ENCODE data around the gene PIP5K1C. TPM values are rescaled to one million over a fixed set of nuclear protein-coding genes. Genes with fewer than 3 reads are reported as not detected.

The PIP5K1C gene
- total and polyA plus RNA-seq, 9 of the 15 experiments (the other 6 are each of a cell fraction or from before 2014, with no cell fraction given) = 0.38 to 22.1 (median 4.1) TPM

DNA sequence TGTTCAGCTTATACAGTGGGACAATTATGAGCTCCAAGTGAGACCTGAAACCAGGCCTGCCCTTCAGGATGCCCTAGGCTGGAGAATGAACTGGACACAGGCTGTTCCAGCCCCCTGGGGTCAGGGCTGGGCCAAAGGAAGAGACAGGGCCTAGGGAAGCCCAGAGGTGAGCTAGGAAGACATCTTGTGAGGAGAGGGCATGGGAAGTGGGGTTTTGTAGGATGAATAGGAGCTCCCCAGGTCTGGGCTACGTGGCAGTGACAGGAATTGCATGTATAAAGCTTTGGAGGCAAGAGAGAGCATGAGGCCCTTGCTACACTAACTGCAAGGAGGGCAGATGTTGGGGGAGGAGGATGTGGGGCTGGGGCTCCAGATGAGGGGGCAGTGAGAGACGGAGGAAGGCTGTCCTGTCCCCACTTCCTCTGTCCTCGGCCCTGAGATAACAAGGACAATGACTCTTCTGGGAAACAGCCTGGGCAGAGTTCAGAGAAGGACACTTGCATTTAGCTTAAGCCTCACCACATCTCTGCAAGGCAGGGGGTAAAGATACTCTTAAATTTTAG, 92.1 kb downstream of the PIP5K1C start (continued):
- TF ChIP-seq ETV5 (CRISPR knock-in tag; IDR thresholded peaks at IDR 0.05; ENCODE audit: low read depth) = peak; percentile 54; the same call in 1 of the 2 replicates
- no peak for TF ChIP-seq FOXJ3 (CRISPR knock-in tag; IDR thresholded peaks at IDR 0.05)
- TF ChIP-seq, protein P1, sequence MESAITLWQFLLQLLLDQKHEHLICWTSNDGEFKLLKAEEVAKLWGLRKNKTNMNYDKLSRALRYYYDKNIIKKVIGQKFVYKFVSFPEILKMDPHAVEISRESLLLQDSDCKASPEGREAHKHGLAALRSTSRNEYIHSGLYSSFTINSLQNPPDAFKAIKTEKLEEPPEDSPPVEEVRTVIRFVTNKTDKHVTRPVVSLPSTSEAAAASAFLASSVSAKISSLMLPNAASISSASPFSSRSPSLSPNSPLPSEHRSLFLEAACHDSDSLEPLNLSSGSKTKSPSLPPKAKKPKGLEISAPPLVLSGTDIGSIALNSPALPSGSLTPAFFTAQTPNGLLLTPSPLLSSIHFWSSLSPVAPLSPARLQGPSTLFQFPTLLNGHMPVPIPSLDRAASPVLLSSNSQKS (CRISPR knock-in tag; IDR thresholded peaks at IDR 0.05) = no peak
- TF ChIP-seq, protein P2, sequence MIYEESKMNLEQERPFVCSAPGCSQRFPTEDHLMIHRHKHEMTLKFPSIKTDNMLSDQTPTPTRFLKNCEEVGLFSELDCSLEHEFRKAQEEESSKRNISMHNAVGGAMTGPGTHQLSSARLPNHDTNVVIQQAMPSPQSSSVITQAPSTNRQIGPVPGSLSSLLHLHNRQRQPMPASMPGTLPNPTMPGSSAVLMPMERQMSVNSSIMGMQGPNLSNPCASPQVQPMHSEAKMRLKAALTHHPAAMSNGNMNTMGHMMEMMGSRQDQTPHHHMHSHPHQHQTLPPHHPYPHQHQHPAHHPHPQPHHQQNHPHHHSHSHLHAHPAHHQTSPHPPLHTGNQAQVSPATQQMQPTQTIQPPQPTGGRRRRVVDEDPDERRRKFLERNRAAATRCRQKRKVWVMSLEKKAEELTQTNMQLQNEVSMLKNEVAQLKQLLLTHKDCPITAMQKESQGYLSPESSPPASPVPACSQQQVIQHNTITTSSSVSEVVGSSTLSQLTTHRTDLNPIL (CRISPR knock-in tag; IDR thresholded peaks at IDR 0.05) = no peak
- TF ChIP-seq, protein P3, sequence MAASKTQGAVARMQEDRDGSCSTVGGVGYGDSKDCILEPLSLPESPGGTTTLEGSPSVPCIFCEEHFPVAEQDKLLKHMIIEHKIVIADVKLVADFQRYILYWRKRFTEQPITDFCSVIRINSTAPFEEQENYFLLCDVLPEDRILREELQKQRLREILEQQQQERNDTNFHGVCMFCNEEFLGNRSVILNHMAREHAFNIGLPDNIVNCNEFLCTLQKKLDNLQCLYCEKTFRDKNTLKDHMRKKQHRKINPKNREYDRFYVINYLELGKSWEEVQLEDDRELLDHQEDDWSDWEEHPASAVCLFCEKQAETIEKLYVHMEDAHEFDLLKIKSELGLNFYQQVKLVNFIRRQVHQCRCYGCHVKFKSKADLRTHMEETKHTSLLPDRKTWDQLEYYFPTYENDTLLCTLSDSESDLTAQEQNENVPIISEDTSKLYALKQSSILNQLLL (CRISPR knock-in tag; IDR thresholded peaks at IDR 0.05; ENCODE audit: borderline replicate concordance) = no peak
- no peak for TF ChIP-seq SAFB (IDR thresholded peaks at IDR 0.05; ENCODE audit: borderline replicate concordance, low read depth, low read length)
- TF ChIP-seq SIX5 (IDR thresholded peaks at IDR 0.05; ENCODE audit: borderline replicate concordance in 1 of 2, insufficient read depth in 1 of 2, low read depth in 1 of 2, low read length in 2 of 2) = no peak
- no peak for TF ChIP-seq SRSF3 (IDR thresholded peaks at IDR 0.05; ENCODE audit: insufficient read depth, low read length)
- TF ChIP-seq, protein P4, sequence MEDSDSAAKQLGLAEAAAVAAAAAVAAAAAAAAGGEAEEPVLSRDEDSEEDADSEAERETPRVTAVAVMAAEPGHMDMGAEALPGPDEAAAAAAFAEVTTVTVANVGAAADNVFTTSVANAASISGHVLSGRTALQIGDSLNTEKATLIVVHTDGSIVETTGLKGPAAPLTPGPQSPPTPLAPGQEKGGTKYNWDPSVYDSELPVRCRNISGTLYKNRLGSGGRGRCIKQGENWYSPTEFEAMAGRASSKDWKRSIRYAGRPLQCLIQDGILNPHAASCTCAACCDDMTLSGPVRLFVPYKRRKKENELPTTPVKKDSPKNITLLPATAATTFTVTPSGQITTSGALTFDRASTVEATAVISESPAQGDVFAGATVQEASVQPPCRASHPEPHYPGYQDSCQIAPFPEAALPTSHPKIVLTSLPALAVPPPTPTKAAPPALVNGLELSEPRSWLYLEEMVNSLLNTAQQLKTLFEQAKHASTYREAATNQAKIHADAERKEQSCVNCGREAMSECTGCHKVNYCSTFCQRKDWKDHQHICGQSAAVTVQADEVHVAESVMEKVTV (CRISPR knock-in tag; IDR thresholded peaks at IDR 0.05) = no peak
- TF ChIP-seq BCL6 (CRISPR knock-in tag; IDR thresholded peaks at IDR 0.05) = no peak
- TF ChIP-seq, protein P5, sequence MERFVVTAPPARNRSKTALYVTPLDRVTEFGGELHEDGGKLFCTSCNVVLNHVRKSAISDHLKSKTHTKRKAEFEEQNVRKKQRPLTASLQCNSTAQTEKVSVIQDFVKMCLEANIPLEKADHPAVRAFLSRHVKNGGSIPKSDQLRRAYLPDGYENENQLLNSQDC (CRISPR knock-in tag; IDR thresholded peaks at IDR 0.05) = no peak
- TF ChIP-seq, protein P6, sequence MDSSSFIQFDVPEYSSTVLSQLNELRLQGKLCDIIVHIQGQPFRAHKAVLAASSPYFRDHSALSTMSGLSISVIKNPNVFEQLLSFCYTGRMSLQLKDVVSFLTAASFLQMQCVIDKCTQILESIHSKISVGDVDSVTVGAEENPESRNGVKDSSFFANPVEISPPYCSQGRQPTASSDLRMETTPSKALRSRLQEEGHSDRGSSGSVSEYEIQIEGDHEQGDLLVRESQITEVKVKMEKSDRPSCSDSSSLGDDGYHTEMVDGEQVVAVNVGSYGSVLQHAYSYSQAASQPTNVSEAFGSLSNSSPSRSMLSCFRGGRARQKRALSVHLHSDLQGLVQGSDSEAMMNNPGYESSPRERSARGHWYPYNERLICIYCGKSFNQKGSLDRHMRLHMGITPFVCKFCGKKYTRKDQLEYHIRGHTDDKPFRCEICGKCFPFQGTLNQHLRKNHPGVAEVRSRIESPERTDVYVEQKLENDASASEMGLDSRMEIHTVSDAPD (CRISPR knock-in tag; IDR thresholded peaks at IDR 0.05) = no peak
- TF ChIP-seq, protein P7, sequence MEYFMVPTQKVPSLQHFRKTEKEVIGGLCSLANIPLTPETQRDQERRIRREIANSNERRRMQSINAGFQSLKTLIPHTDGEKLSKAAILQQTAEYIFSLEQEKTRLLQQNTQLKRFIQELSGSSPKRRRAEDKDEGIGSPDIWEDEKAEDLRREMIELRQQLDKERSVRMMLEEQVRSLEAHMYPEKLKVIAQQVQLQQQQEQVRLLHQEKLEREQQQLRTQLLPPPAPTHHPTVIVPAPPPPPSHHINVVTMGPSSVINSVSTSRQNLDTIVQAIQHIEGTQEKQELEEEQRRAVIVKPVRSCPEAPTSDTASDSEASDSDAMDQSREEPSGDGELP (CRISPR knock-in tag; IDR thresholded peaks at IDR 0.05; ENCODE audit: borderline replicate concordance) = no peak
- TF ChIP-seq CSDE1 (IDR thresholded peaks at IDR 0.05) = no peak
- no peak for TF ChIP-seq FUS (optimal IDR thresholded peaks at IDR 0.05; ENCODE audit: low read depth, low read length)
- no peak for TF ChIP-seq MIER1 (IDR thresholded peaks at IDR 0.05; ENCODE audit: low read depth)
- no peak for TF ChIP-seq MBD2 (IDR thresholded peaks at IDR 0.05; ENCODE audit: borderline replicate concordance, low read depth)
- TF ChIP-seq RBM34 (IDR thresholded peaks at IDR 0.05; ENCODE audit: borderline replicate concordance, insufficient read depth, low read length) = no peak
- no peak for TF ChIP-seq CHD4 (IDR thresholded peaks at IDR 0.05; ENCODE audit: insufficient read depth, insufficient replicate concordance, low read depth, low read length, poor library complexity, severe bottlenecking)
- no peak for TF ChIP-seq KAT2B (IDR thresholded peaks at IDR 0.05; ENCODE audit: low read depth, low read length)
